Brain microvascular endothelial cell (primary cell): ENCODE data around the gene DLGAP4.

Source experiments
- DNase-seq: peaks from one replicate; pipeline ENCODE4 v3.0.0-alpha.2; 2020
- H3K27ac ChIP-seq: fragments of 250-450 bp; sonication (Bioruptor Pico); 2 replicates; pipeline ENCODE4 v1.5.1; 2020; ENCODE audit warnings: mild to moderate bottlenecking, moderate library complexity
- H3K27me3 ChIP-seq: fragments of 250-450 bp; sonication (Bioruptor Pico); replicated peaks from 2 replicates; pipeline ENCODE4 v1.5.1; 2020; ENCODE audit warnings: mild to moderate bottlenecking
- H3K36me3 ChIP-seq: fragments of 250-450 bp; sonication (Bioruptor Pico); replicated peaks from 2 replicates; pipeline ENCODE4 v1.5.1; 2020; ENCODE audit warnings: mild to moderate bottlenecking
- H3K4me3 ChIP-seq: 2 replicates; pipeline ENCODE4 v1.5.1; 2011; ENCODE audit warnings: low read depth, mild to moderate bottlenecking, control low read depth, low read length, moderate library complexity
- CTCF ChIP-seq: IDR thresholded peaks from 2 replicates; pipeline ENCODE4 v1.5.1; 2011; ENCODE audit warnings: low read depth, mild to moderate bottlenecking, moderate library complexity, low read length, control low read depth, inconsistent platforms; ENCODE audit errors: missing control alignments
- in situ Hi-C: cut with HindIII; loops from 2 replicates; pipeline ENCODE4 v1.10.0; 2017; ENCODE audit warnings: low sequenced_read_pairs, low pct_ligation_motif_present

DLGAP4 gene

GRCh38 chr20:36370991-36371790, 65.1 kb downstream of the DLGAP4 start:
- H3K27me3 ChIP-seq = peaks cover 2% of the 10 kb centered on the region
- no peak overlapping the region for H3K27ac ChIP-seq
- no peak for TF ChIP-seq CTCF
- in situ Hi-C loops = no loop called here
- H3K4me3 ChIP-seq = no peak overlapping the region
- H3K36me3 ChIP-seq = no peaks in the 10 kb centered on the region
- no peak for DNase-seq

- in situ Hi-C loops = no loop called here
- Histone ChIP-seq H3K27me3 (no peaks in the 10 kb centered on the region), H3K27ac (no peak overlapping the region), H3K36me3 (no peaks in the 10 kb centered on the region), H3K4me3 (no peak overlapping the region)
- TF ChIP-seq CTCF = no peak
- DNase-seq = no peak
These were observed 66.5 kb downstream of the DLGAP4 start for GRCh38 chr20:36372666-36373065.

- Histone ChIP-seq H3K27ac (no peak overlapping the region), H3K4me3 (no peak overlapping the region), H3K27me3 (no peaks in the 10 kb centered on the region), H3K36me3 (no peaks in the 10 kb centered on the region)
- in situ Hi-C loops = no loop called here
- no peak for TF ChIP-seq CTCF
- no peak for DNase-seq
These were observed 67.0 kb downstream of the DLGAP4 start for GRCh38 chr20:36373089-36373488.

GRCh38 chr20:36374995-36375394, 68.9 kb downstream of the DLGAP4 start:
- Histone ChIP-seq H3K27ac (no peak overlapping the region), H3K4me3 (no peak overlapping the region), H3K27me3 (no peaks in the 10 kb centered on the region), H3K36me3 (no peaks in the 10 kb centered on the region)
- DNase-seq = no peak
- in situ Hi-C loops = no loop called here
- no peak for TF ChIP-seq CTCF

GRCh38 chr20:36377348-36378326, 71.5 kb downstream of the DLGAP4 start:
- TF ChIP-seq CTCF = no peak
- no peaks in the 10 kb centered on the region for H3K27me3 ChIP-seq
- no peak overlapping the region for H3K4me3 ChIP-seq
- DNase-seq = no peak
- no peak overlapping the region for H3K27ac ChIP-seq
- in situ Hi-C loops = no loop called here
- H3K36me3 ChIP-seq = no peaks in the 10 kb centered on the region
